ENCODE data around the gene SNAP25.

Gene SNAP25

DNA sequence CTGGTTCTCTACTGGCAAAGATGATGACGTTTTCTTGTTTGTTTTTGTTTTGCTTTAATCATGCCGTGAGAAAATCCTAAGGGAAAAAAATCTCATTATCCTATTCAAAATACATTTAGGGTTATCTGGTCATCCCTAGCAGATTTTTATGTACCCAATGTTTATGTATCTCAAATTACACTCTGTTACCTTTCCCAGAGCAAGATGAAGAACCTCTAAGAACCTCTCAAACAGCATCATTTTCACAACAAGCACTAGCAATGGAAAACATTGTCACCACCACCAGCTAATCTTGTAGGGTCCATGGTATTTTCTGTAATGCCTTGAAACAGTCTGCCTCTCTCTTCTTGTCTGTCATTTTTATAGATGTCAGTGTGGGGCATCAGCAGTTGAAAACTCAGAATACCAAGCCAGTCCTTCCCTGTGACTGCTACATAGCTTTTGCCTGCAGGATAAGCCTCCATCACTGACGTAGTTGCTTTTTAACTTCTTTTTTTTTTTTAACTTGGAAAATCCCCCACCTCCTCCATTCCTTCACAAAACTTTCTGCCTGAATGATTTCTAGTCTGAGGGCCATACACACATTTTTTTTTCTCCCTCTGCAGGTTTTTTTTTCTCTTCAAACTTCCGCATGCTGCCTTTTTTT is 2.4 kb upstream of the SNAP25 start:
- DNase-seq (ENCODE audit: low read depth), result no peak

GRCh38 chr20:10217721-10218410 is 764 bp upstream of the SNAP25 start:
- no peak for DNase-seq (ENCODE audit: low read depth)

GRCh38 chr20:10219452-10219791 is 792 bp downstream of the SNAP25 start:
- peak; percentile 8 for DNase-seq (ENCODE audit: low read depth)

DNA sequence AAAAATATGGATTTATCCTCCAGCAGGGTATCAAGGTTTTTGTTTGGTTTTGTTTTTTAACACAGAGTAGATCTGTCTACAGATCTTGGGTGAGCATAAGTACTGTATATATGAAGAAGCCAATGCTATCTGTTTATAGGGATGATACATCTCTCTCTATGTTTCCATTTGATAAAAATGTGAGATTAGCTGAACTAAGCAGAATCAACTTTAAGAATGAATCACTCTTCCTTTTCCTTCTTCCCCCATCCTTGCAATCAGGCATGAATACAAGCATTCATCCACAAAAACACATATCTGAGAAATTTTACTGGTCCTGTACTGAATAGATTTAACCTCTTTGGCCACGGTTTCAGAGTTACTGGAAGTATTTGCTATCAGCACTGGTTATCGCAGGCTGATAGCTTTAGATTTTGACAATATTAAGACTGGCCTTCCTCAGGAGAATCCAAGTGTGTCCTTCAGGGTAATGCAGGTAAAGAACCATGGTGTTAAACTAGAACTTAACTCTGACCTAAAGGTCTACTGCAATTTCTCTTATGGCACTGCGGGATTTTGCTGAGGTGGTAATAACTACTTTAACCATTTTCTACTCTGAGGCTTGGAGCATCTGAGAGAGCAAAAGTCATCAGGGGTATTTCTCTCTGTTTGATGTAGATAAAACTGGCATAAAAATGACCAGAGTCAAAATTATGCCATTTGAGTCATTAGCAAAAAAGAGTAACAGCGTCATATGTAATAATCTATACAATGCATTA is 1.5 kb downstream of the SNAP25 start:
- DNase-seq (ENCODE audit: low read depth), result no peak

- no peak for DNase-seq (ENCODE audit: low read depth)
Observed at GRCh38 chr20:10221021-10221420, 2.4 kb downstream of the SNAP25 start.

DNA sequence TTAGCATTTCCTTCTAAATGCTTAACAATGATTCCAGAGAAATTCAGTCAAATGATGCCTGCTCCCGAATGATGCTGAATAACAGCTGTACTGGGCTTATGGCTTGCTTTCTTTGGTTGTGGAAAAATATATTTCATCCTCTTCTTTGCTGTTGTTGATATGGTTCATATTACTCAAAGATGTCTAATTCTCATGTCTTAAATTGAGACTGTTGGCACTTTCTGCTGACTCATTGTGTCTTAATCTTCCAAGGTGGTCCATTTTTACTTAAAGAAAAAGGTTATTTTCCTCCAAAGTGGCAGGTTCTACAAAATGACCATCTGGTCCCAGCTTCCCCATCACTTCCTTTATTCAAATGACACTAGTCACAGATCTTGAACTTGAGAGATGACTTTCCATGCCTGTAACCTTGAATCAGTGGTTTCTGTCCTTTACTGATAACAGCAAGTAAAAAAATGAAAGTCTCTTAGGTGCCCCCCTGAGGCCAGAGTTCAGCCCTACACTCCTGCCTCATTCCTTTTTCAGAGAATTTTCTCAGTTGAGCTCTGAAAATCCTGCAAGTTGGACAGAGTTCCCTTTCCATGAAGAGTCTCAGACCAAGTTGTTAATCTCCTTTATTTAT is 6.9 kb downstream of the SNAP25 start:
- no peak for DNase-seq (ENCODE audit: low read depth)

GRCh38 chr20:10228330-10228729 is 9.7 kb downstream of the SNAP25 start:
- no peak for DNase-seq (ENCODE audit: low read depth)

DNA sequence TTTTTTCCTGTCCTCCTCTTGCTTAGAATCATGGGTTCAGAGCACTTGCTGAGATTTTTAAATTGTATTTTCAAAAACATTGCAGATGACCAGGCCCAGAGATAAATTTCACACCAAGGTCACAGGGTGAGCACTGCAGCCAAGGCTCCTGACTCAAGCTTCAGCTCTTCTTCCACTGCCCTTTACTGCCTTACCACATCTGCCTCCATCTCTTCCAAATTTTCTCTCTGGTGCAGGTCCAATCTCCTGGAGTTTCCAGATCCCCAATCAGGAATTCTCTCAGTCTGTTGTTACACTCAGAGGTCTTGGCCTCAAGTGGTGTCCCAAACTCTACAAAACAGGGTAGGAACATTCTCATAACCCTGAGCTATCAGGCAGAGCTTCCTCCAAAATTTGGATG is 12.7 kb downstream of the SNAP25 start:
- DNase-seq (ENCODE audit: low read depth), result no peak

DNA sequence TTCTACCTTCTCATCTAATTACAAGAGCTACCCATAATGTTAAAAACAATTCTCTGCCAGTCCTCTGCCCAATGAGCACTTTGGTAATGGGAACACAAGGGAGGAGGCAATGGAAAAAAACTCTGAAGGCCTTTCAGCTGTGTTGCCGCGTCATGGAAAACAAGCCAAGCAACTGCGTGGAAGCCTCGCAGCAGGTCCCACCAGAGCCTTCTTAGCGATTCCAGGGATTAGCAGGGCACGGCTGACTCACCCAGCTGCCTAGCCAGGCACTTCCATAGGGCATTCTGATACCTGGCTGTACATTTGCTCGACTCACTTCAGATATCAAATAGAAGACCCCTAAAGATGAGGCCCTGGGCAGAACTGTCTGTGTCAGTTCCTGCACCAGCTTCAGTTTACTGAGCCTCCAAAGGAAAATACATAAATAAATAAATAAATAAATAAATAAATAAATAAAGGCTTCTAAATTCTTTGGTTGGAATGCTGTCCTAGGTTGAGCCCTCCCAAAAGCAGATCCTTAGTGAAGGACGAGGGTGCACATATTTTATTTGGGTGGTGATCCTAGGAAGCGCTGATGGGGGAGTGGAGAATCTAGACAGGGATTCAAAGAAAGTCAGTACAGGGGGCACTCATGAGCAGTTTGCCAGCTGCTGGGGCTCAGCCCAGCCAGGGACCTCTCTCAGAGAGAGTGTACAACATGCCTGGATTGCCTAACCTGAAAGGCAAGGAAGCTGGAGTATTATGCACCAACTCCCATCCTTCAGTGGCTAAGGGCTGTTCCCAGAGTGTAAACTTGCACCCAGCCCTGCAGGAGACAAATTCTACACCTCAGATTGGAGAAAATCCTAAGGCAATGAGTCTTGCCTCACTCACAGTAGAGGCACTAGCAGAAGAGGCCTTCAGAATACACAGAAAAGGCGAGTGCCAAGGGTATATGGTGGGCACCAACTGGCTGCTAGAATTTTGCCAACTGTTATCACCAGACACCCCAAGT is 18.2 kb downstream of the SNAP25 start:
- DNase-seq (ENCODE audit: low read depth), result no peak

- no peak for DNase-seq (ENCODE audit: low read depth)
Observed at GRCh38 chr20:10239954-10240353, 21.3 kb downstream of the SNAP25 start.

- DNase-seq (ENCODE audit: low read depth), result no peak
Observed at GRCh38 chr20:10240655-10241054, 22.0 kb downstream of the SNAP25 start.

DNA sequence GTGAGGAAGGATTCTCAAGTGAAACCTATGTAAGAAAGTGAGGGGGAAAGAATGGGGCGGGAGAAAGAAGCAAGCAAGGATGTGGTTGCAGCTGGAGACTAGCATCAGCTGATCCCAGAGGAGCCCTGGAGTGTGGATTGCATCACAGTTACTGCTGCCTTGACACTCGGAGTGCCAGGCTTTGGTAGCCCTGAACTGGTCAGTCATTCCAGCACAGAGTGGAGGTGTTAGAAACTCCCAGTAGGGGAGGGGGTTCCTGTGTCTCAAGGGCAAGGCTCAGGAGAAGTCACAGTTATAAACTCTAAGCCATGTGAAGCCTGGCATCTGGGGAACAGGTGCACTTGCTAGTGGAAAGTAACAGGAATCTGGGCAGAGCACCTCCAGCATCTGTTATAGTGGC is 23.5 kb downstream of the SNAP25 start:
- no peak for DNase-seq (ENCODE audit: low read depth)

- no peak for DNase-seq (ENCODE audit: low read depth)
Observed at GRCh38 chr20:10247440-10247839, 28.8 kb downstream of the SNAP25 start.

DNA sequence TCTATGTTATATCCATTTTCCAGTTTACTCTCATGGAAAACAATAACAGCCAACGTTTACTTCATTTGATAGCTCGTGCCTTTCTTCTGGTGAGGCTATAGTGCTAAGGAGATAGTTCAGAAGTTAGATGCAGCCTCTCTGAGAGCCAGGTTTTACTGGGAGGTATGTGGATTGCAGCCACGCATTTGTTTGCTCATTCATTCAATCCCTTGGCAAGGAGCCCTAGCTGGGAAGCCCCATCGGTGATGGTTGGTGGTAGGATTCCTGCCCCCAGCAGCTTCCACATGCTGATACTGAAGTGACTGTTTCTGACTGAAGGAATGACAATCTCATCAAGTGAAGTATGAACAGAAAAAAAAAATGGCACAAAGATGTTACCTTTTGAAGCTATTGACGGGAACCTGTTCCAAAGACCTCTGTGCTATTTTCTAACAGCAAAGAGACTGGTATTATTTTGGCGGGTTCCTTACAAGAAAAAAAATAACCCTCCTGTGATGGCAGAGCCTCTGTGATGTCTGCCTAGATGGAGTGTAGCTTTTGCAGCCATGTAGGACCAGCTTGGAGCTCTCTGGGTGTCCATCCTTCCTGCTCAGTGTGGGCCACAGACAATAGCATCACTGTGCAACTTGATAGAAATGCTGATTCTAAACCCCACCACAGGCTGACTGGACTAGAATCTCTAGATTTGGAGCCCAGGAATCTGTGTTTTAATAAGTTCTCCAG is 30.6 kb downstream of the SNAP25 start:
- no peak for DNase-seq (ENCODE audit: low read depth)

- DNase-seq (ENCODE audit: low read depth), result no peak
Observed at GRCh38 chr20:10249822-10250221, 31.2 kb downstream of the SNAP25 start.

DNA sequence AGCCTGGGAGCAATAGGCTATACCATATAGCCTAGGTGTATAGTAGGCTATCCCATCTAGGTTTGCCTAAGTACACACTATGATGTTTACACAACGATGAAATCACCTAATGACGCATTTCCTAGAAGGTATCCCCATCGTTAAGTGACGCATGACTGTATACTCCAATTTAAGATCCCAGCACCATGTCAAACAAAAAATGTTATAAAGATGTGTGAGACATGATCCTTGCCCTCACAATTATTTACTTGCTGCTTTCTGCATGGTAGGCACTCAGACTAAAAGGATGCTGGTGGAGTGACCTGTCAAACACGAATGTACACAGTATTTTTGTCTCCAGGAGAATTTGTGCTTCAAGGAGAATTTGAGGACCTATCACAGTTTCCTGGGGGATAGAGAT is 32.3 kb downstream of the SNAP25 start:
- DNase-seq (ENCODE audit: low read depth), result no peak

DNA sequence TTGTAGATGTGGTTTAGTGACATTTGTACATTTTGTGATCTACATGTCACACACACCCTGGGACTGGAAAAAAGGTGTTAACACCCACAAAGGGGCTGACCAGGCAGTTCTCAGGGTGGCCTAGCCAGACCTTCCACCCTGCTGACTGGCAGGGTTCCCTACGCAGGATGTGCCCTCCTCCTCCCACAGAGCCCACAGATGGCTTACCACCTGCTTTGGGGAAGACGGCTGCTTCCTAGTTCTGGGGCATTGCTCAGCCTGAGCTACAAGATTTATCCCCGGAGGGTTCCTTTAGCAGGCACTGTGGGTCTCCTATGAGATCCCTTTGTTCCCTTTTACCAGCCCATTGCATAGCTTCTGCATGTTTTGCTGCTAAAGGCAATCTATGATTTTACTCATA is 35.1 kb downstream of the SNAP25 start:
- no peak for DNase-seq (ENCODE audit: low read depth)

DNA sequence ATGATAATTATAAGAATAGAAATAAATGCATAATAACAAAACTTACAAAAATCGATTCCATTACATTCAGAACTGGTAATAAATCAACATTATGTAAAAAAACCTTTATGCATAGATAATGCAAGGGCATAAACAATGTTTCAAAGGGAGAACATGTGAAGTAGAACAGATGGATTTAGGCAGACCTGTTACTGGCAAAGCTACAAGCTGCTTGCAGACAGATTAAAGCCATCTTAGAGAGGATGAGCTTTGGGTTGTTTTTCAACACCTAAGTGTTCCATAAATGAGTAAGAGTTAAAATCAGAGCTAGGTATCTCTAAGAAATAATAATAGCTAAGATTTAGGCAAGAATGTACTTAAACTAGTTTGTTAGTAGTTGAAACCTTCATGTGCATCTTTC is 37.2 kb downstream of the SNAP25 start:
- DNase-seq (ENCODE audit: low read depth), result no peak

DNA sequence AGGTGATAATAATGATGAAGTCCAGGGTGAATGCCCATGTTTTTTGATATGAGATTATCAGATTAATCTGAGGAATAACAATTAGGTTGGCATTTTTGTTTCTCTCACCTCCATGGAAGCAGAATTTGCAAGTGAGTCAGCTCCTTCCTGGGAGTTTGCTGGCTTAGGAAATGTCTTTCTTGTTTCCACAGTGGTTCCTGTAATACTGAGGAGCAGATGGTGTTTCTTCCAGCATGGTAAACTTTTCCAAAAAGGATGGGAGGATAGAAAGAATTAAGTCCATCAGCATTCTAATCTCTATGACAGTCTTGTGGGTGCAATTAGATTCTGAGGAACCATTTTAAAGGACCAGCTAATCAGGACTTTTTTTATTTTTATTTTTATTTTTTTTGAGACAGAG is 40.5 kb downstream of the SNAP25 start:
- DNase-seq (ENCODE audit: low read depth), result no peak

DNA sequence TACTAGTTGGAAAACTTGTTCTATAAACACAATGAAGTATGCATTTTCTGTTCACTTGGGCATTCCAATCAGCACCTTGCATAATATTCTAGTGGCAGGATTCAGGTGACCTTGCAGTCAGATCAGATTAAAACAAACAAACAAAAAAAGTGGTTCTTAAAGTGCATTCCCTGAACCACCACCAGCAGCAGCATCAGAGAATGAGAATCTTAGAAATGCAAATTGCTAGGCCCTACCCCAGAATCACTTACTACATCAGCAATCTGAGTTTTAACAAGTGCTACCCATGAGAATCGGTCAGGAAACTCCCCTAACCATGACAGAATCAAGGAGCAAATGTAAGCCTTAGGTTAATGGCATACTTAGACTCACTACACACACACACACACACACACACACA is 41.7 kb downstream of the SNAP25 start:
- DNase-seq (ENCODE audit: low read depth), result no peak

- no peak for DNase-seq (ENCODE audit: low read depth)
Observed at GRCh38 chr20:10261702-10262101, 43.1 kb downstream of the SNAP25 start.

Measured in activated T-cell treated with anti-CD3 and anti-CD28 coated beads for 24 hours (primary cell).